T-cell (primary cell): ENCODE measurements around the gene PLD2. TPM values are rescaled to one million over a fixed set of nuclear protein-coding genes. Genes with fewer than 3 reads are reported as not detected.

Experiments used
- ATAC-seq, 4 experiments: fragments of 200-7000 bp in 3 of 4; fragments of 150-1000 bp in 1 of 4; cut with Tn5 transposase; replicated peaks in 1 of 4; 1 replicate in 3 of 4; 2 replicates in 1 of 4; pipeline ENCODE4 v1.10.0; 2021; ENCODE audit warnings: moderate library complexity in 3 of 4, mild to moderate bottlenecking in 2 of 4, moderate number of reproducible peaks in 1 of 4
- CTCF ChIA-PET, 2 donors: fragments of 300-600 bp; sonication (Branson Sonifier 250); formaldehyde crosslinking; loops; one replicate each; lab custom pipeline; 2022; ENCODE audit warnings: antibody characterized with exemption in 2 of 2; lab: Charles Lee
- POLR2A ChIA-PET, 2 donors: fragments of 300-600 bp; sonication (Branson Sonifier 250); formaldehyde crosslinking; loops; one replicate each; lab custom pipeline; 2022; ENCODE audit warnings: antibody characterized with exemption in 2 of 2; lab: Charles Lee
- DNase-seq, 35 experiments: peaks; one replicate each; pipeline versions ENCODE4 v3.0.0 to v3.0.0-alpha.2; 2013 to 2023
- H3K27ac ChIP-seq: one replicate; pipeline ENCODE4 v1.5.1; 2013; ENCODE audit warnings: low read length
- H3K27me3 ChIP-seq, 2 experiments: replicated peaks in 1 of 2; 1 replicate in 1 of 2; 2 replicates in 1 of 2; pipeline versions ENCODE4 v1.6.1 to v1.7.0; 2013; ENCODE audit warnings: low read length in 1 of 2, mixed read lengths in 1 of 2; ENCODE audit not compliant: control insufficient read depth in 2 of 2, insufficient read depth in 2 of 2; ENCODE audit errors: extremely low read depth in 1 of 2
- H3K36me3 ChIP-seq, 2 donors: 1 replicate in 1 of 2; 2 replicates in 1 of 2; pipeline versions ENCODE4 v1.6.1 to v1.7.0; 2013; ENCODE audit warnings: low read length in 1 of 2; ENCODE audit not compliant: control insufficient read depth in 2 of 2, insufficient read depth in 1 of 2; ENCODE audit errors: extremely low read depth in 1 of 2
- H3K4me1 ChIP-seq, 2 experiments: 1 replicate in 1 of 2; 2 replicates in 1 of 2; pipeline versions ENCODE4 v1.6.1 to v1.7.0; 2013; ENCODE audit warnings: low read length in 2 of 2, mixed read lengths in 1 of 2; ENCODE audit not compliant: insufficient read depth in 2 of 2, control insufficient read depth in 1 of 2; ENCODE audit errors: extremely low read depth in 1 of 2
- H3K4me3 ChIP-seq, 2 donors: 1 replicate in 1 of 2; 2 replicates in 1 of 2; pipeline versions ENCODE4 v1.5.1 to v1.7.0; 2013; ENCODE audit warnings: mild to moderate bottlenecking in 2 of 2, low read length in 1 of 2, moderate library complexity in 1 of 2; ENCODE audit not compliant: control insufficient read depth in 1 of 2; ENCODE audit errors: extremely low read depth in 1 of 2
- H3K9me3 ChIP-seq: 2 replicates; pipeline ENCODE4 v1.7.0; 2013
- H3K27ac Mint-ChIP-seq, 2 donors: one replicate each; pipeline ENCODE4 v1.8.0; 2020 to 2021; ENCODE audit warnings: mild to moderate bottlenecking in 2 of 2, mixed read lengths in 2 of 2
- H3K27me3 Mint-ChIP-seq, 2 donors: one replicate each; pipeline ENCODE4 v1.8.0; 2021 to 2022; ENCODE audit warnings: mixed read lengths in 2 of 2
- H3K36me3 Mint-ChIP-seq: one replicate; pipeline ENCODE4 v1.8.0; 2021; ENCODE audit warnings: mixed read lengths
- H3K4me1 Mint-ChIP-seq, 3 donors: one replicate each; pipeline ENCODE4 v1.8.0; 2020 to 2022; ENCODE audit warnings: mixed read lengths in 3 of 3, mild to moderate bottlenecking in 1 of 3
- H3K4me3 Mint-ChIP-seq, 3 donors: one replicate each; pipeline ENCODE4 v1.8.0; 2020 to 2022; ENCODE audit warnings: mild to moderate bottlenecking in 3 of 3, mixed read lengths in 3 of 3, moderate library complexity in 3 of 3
- H3K9me3 Mint-ChIP-seq, 3 donors: one replicate each; pipeline ENCODE4 v1.8.0; 2020 to 2022; ENCODE audit warnings: mixed read lengths in 3 of 3
- WGBS: methylation state at CpG from one replicate; pipeline ENCODE4 v1.1.5; 2013; ENCODE audit warnings: missing lambda C conversion rate; ENCODE audit not compliant: insufficient coverage; 5-methylcytosine and 5-hydroxymethylcytosine counted together
- total RNA-seq, 35 experiments: library from RNA in 6 of 35; stranded (reverse) in 6 of 35; fragments of 120-200 nt in 1 of 35; gene quantifications; one replicate each; pipeline versions ENCODE4 v1.2.1 to v1.2.4 and lab custom pipeline; 2013 to 2026

The PLD2 gene
- total RNA-seq, 5 donors from 2014 or later (not counting 1 experiment from before 2014, with no cell fraction given), result 24.2 to 41.7 (median 31.4) TPM

DNA sequence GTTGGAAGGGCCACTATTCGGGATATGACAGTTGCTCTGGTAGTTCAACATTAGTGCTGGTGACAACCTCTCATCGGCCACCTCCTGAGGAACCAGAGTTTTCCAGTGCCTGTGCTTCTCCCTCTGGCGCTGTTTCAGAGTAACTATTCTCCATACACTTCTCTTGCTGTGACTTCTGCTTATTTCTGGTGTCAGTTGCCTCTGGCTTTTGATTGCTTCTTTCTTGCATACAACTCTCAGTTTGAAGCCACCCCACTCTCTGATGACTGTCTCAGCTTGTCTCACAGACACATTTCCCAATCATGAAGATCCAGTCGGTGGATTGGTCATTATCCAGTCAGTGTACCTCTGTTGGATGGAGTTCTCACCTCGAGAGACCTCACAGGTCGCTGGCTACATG lies 38.7 kb upstream of the PLD2 start:
- Histone ChIP-seq H3K9me3 (no peaks in the 10 kb centered on the region), H3K4me3 (no peak overlapping the region), H3K4me1 (peaks cover 0 to 11% of the 10 kb centered on the region in 2 experiments), H3K27me3 (peaks cover 0 to 27% of the 10 kb centered on the region in 2 experiments), H3K36me3 (no peaks in the 10 kb centered on the region), H3K27ac (no peak overlapping the region)
- ChIA-PET CTCF (no interaction called here), POLR2A (no interaction called here)
- H3K4me3 Mint-ChIP-seq, result no peak overlapping the region
- no peak overlapping the region for H3K27ac Mint-ChIP-seq
- H3K4me1 Mint-ChIP-seq, result peaks cover 7 to 9% (median 7%) of the 10 kb centered on the region in 3 donors
- H3K27me3 Mint-ChIP-seq, result peaks cover 4 to 7% of the 10 kb centered on the region in 2 donors
- no peaks in the 10 kb centered on the region for H3K9me3 Mint-ChIP-seq
- DNase-seq, result no peak
- ATAC-seq, result no peak
- 96% methylated on average over 3 of the region's 6 CpGs for WGBS
- H3K36me3 Mint-ChIP-seq, result no peaks in the 10 kb centered on the region

DNA sequence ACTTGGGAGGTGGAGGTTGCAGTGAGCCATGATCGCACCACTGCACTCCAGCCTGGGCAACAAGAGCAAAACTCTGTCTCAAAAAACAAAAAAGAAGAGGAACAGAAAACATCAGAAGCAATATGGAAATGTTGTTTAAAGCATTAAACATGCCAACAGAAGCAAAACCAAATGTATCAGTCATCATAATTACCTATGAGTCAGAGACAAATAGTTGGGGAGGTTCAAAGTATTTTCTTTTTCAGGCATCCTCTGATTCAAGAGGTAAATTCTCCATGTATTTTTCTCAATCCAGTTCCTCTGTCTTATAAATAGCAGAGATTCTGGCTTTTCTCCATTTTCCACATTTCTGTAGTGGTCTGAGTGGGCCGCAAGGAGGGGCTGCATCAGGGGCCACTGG lies 37.3 kb upstream of the PLD2 start:
- Mint-ChIP-seq H3K9me3 (no peaks in the 10 kb centered on the region), H3K4me3 (no peak overlapping the region), H3K27me3 (peaks cover 4 to 5% of the 10 kb centered on the region in 2 donors), H3K4me1 (peaks cover 7 to 9% (median 7%) of the 10 kb centered on the region in 3 donors), H3K36me3 (no peaks in the 10 kb centered on the region), H3K27ac (no peak overlapping the region)
- H3K27ac ChIP-seq, result no peak overlapping the region
- H3K36me3 ChIP-seq, result no peaks in the 10 kb centered on the region
- no peak for ATAC-seq
- peaks cover 0 to 27% of the 10 kb centered on the region in 2 experiments for H3K27me3 ChIP-seq
- CTCF ChIA-PET, result no interaction called here
- no peak overlapping the region for H3K4me3 ChIP-seq
- POLR2A ChIA-PET, result interaction anchor here in 1 of 2 donors (0.6 kb wide), 1 partner anchor 126 kb away, joined by 13 read pairs; no protein-coding TSS in a partner anchor
- H3K9me3 ChIP-seq, result no peaks in the 10 kb centered on the region
- H3K4me1 ChIP-seq, result peaks cover 0 to 11% of the 10 kb centered on the region in 2 experiments
- DNase-seq, result no peak
- WGBS, result 100% methylated on average over 2 of the region's 2 CpGs

DNA sequence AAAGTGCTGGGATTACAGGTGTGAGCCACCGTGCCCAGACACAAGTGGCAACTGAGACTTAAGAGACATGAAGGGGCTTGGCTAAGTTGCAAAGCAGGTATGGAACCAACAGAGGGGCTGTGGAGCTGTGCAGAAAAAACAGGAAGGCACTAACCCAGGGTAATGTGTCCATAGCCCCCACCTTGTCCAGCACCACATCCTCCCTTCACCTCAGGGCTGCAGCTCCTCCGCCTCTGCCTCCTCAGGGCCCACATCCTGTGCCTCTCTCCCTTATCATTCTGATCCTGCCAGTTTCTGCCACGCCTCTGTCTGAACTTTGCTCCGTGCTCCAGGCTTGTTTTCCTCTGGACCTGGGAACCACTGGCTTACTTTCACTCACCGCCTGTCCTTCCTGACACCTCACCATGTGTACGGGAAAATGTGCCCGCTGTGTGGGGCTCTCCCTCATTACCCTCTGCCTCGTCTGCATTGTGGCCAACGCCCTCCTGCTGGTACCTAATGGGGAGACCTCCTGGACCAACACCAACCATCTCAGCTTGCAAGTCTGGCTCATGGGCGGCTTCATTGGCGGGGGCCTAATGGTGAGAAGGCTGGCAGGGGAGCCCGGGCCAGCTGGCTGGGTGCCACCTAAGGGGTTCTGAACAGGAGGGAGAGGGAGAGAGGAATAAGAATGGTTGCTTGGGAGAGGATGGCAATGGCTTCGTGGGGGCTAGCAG lies 35.3 kb upstream of the PLD2 start, which contains the start of gene TM4SF5:
Gene TM4SF5 (plus strand): TSS at position 368 of the 716 bp plus-strand sequence. CDS start 37 bp downstream, at position 405.
- Histone ChIP-seq H3K4me3 (no peak within 1 kb of the TSS), H3K27me3 (peaks cover 0 to 27% of the 10 kb centered on the region in 2 experiments), H3K36me3 (no peaks in the 10 kb centered on the region), H3K27ac (no peak within 1 kb of the TSS), H3K9me3 (no peaks in the 10 kb centered on the region), H3K4me1 (peaks cover 0 to 11% of the 10 kb centered on the region in 2 experiments)
- Mint-ChIP-seq H3K9me3 (no peaks in the 10 kb centered on the region), H3K36me3 (no peaks in the 10 kb centered on the region), H3K27me3 (peaks cover 4 to 6% of the 10 kb centered on the region in 2 donors), H3K4me3 (no peak within 1 kb of the TSS), H3K27ac (no peak within 1 kb of the TSS), H3K4me1 (peaks cover 7 to 9% (median 7%) of the 10 kb centered on the region in 3 donors)
- ATAC-seq (peak; percentile 44 to 83 (median 70)), DNase-seq (no peak)
- ChIA-PET CTCF (no interaction called here), POLR2A (no interaction called here)
- 45% methylated on average over 10 of the region's 13 CpGs for WGBS

DNA sequence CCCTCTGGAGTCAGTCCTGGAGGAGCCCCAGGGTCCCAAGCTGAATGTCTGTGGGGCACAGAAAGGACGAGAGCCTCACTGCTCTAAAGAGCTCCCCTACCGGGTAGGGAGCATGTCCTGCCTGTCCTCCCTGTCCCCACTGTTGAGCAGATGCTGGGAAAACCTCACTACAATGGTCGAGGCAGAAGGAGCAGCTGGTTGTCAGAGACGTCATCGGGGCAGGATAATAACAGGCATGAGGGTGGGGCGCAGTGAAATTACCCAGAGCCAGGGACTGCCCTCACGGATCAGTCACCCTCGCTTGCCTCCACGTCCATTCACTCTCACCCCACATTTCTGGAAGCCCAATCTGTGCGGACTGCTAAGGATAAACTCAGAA lies 34.7 kb upstream of the PLD2 start:
- Mint-ChIP-seq H3K4me3 (no peak overlapping the region), H3K9me3 (no peaks in the 10 kb centered on the region), H3K4me1 (peaks cover 7 to 9% (median 7%) of the 10 kb centered on the region in 3 donors), H3K36me3 (no peaks in the 10 kb centered on the region), H3K27me3 (peaks cover 4 to 6% of the 10 kb centered on the region in 2 donors), H3K27ac (no peak overlapping the region)
- peaks cover 0 to 26% of the 10 kb centered on the region in 2 experiments for H3K27me3 ChIP-seq
- DNase-seq (no peak), ATAC-seq (no peak)
- H3K4me3 ChIP-seq, result no peak overlapping the region
- H3K36me3 ChIP-seq, result no peaks in the 10 kb centered on the region
- POLR2A ChIA-PET, result no interaction called here
- CTCF ChIA-PET, result interaction anchor here in 1 of 2 donors (0.5 kb wide), 1 partner anchor 104 kb away, joined by 9 read pairs; no protein-coding TSS in a partner anchor
- no peak overlapping the region for H3K27ac ChIP-seq
- peaks cover 0 to 11% of the 10 kb centered on the region in 2 experiments for H3K4me1 ChIP-seq
- 62% methylated on average over 3 of the region's 10 CpGs for WGBS
- H3K9me3 ChIP-seq, result no peaks in the 10 kb centered on the region

DNA sequence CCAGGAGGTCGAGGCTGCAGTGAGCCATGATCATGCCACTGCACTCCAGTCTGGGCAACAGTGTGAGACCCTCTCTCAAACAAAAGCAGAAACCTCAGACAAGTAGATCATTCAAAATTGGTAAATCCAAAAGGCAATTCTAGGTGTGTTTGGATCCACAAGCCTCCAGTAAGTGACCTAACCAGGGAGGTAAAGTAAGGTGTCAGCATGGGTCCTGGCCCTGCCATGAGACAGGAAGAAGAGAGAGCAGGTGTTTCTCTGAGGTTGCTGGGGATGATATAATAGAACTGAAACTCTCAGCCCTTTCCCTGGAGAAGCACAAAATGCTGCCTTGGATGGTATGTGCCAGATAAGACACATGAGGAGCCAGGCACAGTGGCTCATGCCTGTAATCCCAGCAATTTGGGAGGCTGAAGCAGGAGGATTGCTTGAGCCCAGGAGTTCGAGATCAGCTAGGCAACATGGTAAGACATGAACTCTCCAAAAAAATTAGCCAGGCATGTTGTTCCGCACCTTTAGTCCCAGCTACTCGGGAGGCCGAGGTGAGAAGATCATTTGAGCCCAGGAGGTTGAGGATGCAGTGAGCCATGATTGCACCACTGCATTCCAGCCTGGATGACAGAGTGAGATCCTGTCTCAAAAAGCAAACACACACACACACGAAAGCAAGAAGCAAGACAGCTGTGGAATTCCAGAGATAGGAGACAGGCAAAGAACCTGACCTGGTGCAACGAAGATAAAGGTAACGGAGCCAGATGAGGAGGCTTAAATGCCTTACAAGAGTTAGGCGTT lies 28.8 kb upstream of the PLD2 start:
- DNase-seq, result no peak
- Histone ChIP-seq H3K27ac (no peak overlapping the region), H3K4me1 (no peaks in the 10 kb centered on the region), H3K27me3 (peaks cover 0 to 34% of the 10 kb centered on the region in 2 experiments), H3K9me3 (no peaks in the 10 kb centered on the region), H3K4me3 (no peak overlapping the region), H3K36me3 (no peaks in the 10 kb centered on the region)
- POLR2A ChIA-PET, result no interaction called here
- H3K27ac Mint-ChIP-seq, result no peak overlapping the region
- no peak overlapping the region for H3K4me3 Mint-ChIP-seq
- no peak for ATAC-seq
- 77% methylated on average over 8 of the region's 9 CpGs for WGBS
- CTCF ChIA-PET, result no interaction called here
- H3K4me1 Mint-ChIP-seq, result peaks cover 0 to 5% (median 0%) of the 10 kb centered on the region in 3 donors
- H3K36me3 Mint-ChIP-seq, result no peaks in the 10 kb centered on the region
- peaks cover 14 to 37% of the 10 kb centered on the region in 2 donors for H3K27me3 Mint-ChIP-seq
- H3K9me3 Mint-ChIP-seq, result no peaks in the 10 kb centered on the region

DNA sequence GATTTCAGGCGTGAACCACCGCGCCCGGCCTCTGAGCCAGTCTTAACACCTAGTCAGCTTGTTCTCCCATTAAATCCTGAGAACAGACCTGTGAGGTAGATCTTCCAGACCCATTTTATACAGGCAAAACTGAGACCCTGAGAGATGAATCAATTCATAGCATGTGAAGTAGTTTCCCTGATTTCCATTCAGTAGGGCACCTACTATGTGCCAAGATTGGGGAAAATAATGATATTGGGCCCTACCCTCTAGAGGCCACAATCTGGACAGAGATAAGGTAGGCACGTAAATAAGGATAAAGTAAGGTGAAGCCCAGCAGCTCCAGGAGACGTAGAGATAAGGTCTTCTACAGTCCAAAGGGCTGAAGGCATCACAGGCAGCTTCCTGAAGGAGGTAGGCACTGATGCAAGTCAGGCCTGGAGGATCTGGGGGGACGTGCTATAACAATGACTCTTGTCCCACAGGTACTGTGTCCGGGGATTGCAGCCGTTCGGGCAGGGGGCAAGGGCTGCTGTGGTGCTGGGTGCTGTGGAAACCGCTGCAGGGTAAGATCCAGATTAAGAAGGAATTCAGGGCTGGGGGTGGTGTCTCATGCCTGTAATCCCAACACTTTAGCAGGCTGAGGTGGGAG lies 26.5 kb upstream of the PLD2 start:
- ChIA-PET CTCF (interaction anchor here in 1 of 2 donors (0.5 kb wide), 1 partner anchor 391 kb away, joined by 3 read pairs; no protein-coding TSS in a partner anchor), POLR2A (no interaction called here)
- H3K27ac ChIP-seq, result no peak overlapping the region
- no peak overlapping the region for H3K4me3 ChIP-seq
- peaks cover 6 to 55% of the 10 kb centered on the region in 2 experiments for H3K27me3 ChIP-seq
- DNase-seq (no peak), ATAC-seq (no peak)
- Mint-ChIP-seq H3K4me1 (peaks cover 4 to 5% (median 5%) of the 10 kb centered on the region in 3 donors), H3K27me3 (peaks cover 20 to 58% of the 10 kb centered on the region in 2 donors), H3K4me3 (no peak overlapping the region), H3K27ac (no peak overlapping the region), H3K9me3 (no peaks in the 10 kb centered on the region), H3K36me3 (no peaks in the 10 kb centered on the region)
- H3K36me3 ChIP-seq, result no peaks in the 10 kb centered on the region
- H3K9me3 ChIP-seq, result no peaks in the 10 kb centered on the region
- WGBS, result 55% methylated on average over 3 of the region's 11 CpGs
- peaks cover 0 to 6% of the 10 kb centered on the region in 2 experiments for H3K4me1 ChIP-seq
